HAP-1 (cell line): ENCODE results near the gene ZNF41.
A peak's percentile ranks its signal among the peaks of the same experiment; 100 is the strongest.
"Not testable (repeated sequence)": the region's sequence is repeated elsewhere in the genome, so short reads cannot be mapped to it uniquely, and the experiment has no call there.

ENCODE experiments used
- DNase-seq, 2 experiments: peaks; one replicate each; pipeline ENCODE4 v3.0.0-alpha.2; 2016 to 2020; ENCODE audit warnings: low spot score in 2 of 2
- H3K27me3 ChIP-seq: fragments of 250-450 bp; sonication (Bioruptor Pico); 2 replicates; pipeline ENCODE4 v1.5.1; 2020; ENCODE audit warnings: low read depth, mild to moderate bottlenecking, moderate library complexity
- H3K36me3 ChIP-seq: fragments of 250-450 bp; sonication (Bioruptor Pico); replicated peaks from 2 replicates; pipeline ENCODE4 v1.5.1; 2020; ENCODE audit warnings: mild to moderate bottlenecking
- H3K4me1 ChIP-seq: fragments of 250-450 bp; sonication (Bioruptor Pico); 2 replicates; pipeline ENCODE4 v1.5.1; 2020; ENCODE audit warnings: mild to moderate bottlenecking
- H3K4me3 ChIP-seq: fragments of 250-450 bp; sonication (Bioruptor Pico); 2 replicates; pipeline ENCODE4 v1.5.1; 2020; ENCODE audit warnings: mild to moderate bottlenecking, moderate library complexity
- H3K9me3 ChIP-seq: fragments of 250-450 bp; sonication (Bioruptor Pico); 2 replicates; pipeline ENCODE4 v1.5.1; 2020; ENCODE audit warnings: mild to moderate bottlenecking, moderate library complexity
- in situ Hi-C: fragments of 300-500 bp; cut with MboI; formaldehyde crosslinking; loops from 3 replicates; pipeline ENCODE4 v1.14.3; 2020; ENCODE audit warnings: low sequenced_read_pairs, inconsistent platforms, mixed read lengths

Gene ZNF41

GRCh38 chrX:47482512-47483305 lies at the start of gene ZNF41:
Gene ZNF41 (minus strand): TSS chrX:47483222. CDS start chrX:47467481, 15,741 bp downstream.
- in situ Hi-C loops, result loop anchor here (25.0 kb wide), 1 partner anchor 555 kb away; no protein-coding TSS in a partner anchor
- DNase-seq, result peak; percentile 93
- no peaks in the 10 kb centered on the region for H3K36me3 ChIP-seq

GRCh38 chrX:47530049-47530448 lies 47.0 kb upstream of the ZNF41 start:
- no peak for DNase-seq

More at GRCh38 chrX:47482512-47483305, at the start of gene ZNF41:
- Histone ChIP-seq H3K27me3 (no peaks in the 10 kb centered on the region), H3K4me1 (peaks cover 21% of the 10 kb centered on the region), H3K4me3 (peak within 1 kb of the TSS; percentile 74), H3K9me3 (no peaks in the 10 kb centered on the region)

GRCh38 chrX:47529548-47529947 lies 46.5 kb upstream of the ZNF41 start:
- Histone ChIP-seq H3K36me3 (no peaks in the 10 kb centered on the region), H3K4me1 (no peaks in the 10 kb centered on the region), H3K4me3 (no peak overlapping the region), H3K27me3 (no peaks in the 10 kb centered on the region), H3K9me3 (no peaks in the 10 kb centered on the region)
- in situ Hi-C loops, result loop anchor here (10.0 kb wide), 1 partner anchor 155 kb away; the partner anchor contains the start of gene ZNF157
- no peak for DNase-seq

More at GRCh38 chrX:47530049-47530448, 47.0 kb upstream of the ZNF41 start:
- H3K4me3 ChIP-seq, result no peak overlapping the region
- no peaks in the 10 kb centered on the region for H3K9me3 ChIP-seq
- H3K36me3 ChIP-seq, result no peaks in the 10 kb centered on the region
- H3K27me3 ChIP-seq, result no peaks in the 10 kb centered on the region
- in situ Hi-C loops, result no loop called here
- no peaks in the 10 kb centered on the region for H3K4me1 ChIP-seq

- in situ Hi-C loops, result loop anchor here (5.0 to 10.0 kb wide), 2 partner anchors 149 to 331 kb away; partner anchors contain the start of genes UBA1 and ZNF157
- Histone ChIP-seq H3K4me3 (peak overlapping the region; percentile 45), H3K27me3 (no peaks in the 10 kb centered on the region), H3K4me1 (peaks cover 7% of the 10 kb centered on the region), H3K9me3 (no peaks in the 10 kb centered on the region), H3K36me3 (no peaks in the 10 kb centered on the region)
- no peak for DNase-seq
Observed at GRCh38 chrX:47523713-47524166, 40.7 kb upstream of the ZNF41 start.

GRCh38 chrX:47523297-47523696 lies 40.3 kb upstream of the ZNF41 start:
- Histone ChIP-seq H3K36me3 (no peaks in the 10 kb centered on the region), H3K9me3 (no peaks in the 10 kb centered on the region), H3K27me3 (no peaks in the 10 kb centered on the region), H3K4me1 (peaks cover 7% of the 10 kb centered on the region), H3K4me3 (peak overlapping the region; percentile 45)
- DNase-seq, result peak; percentile 77 to 96
- in situ Hi-C loops, result loop anchor here (5.0 to 10.0 kb wide), 2 partner anchors 148 to 331 kb away; partner anchors contain the start of genes UBA1 and ZNF157

- no peaks in the 10 kb centered on the region for H3K27me3 ChIP-seq
- H3K4me3 ChIP-seq, result no peak overlapping the region
- DNase-seq, result no peak
- in situ Hi-C loops, result no loop called here
- no peaks in the 10 kb centered on the region for H3K9me3 ChIP-seq
- peaks cover 7% of the 10 kb centered on the region for H3K4me1 ChIP-seq
- no peaks in the 10 kb centered on the region for H3K36me3 ChIP-seq
Observed at GRCh38 chrX:47518144-47518543, 35.1 kb upstream of the ZNF41 start.

GRCh38 chrX:47515941-47516665 lies 33.1 kb upstream of the ZNF41 start:
- H3K36me3 ChIP-seq, result no peaks in the 10 kb centered on the region
- DNase-seq, result no peak
- peaks cover 7% of the 10 kb centered on the region for H3K4me1 ChIP-seq
- H3K4me3 ChIP-seq, result no peak overlapping the region
- no peaks in the 10 kb centered on the region for H3K27me3 ChIP-seq
- no peaks in the 10 kb centered on the region for H3K9me3 ChIP-seq
- in situ Hi-C loops, result no loop called here

GRCh38 chrX:47514533-47515235 lies 31.7 kb upstream of the ZNF41 start:
- H3K4me1 ChIP-seq, result peaks cover 7% of the 10 kb centered on the region
- H3K4me3 ChIP-seq, result no peak overlapping the region

GRCh38 chrX:47513034-47513965 lies 30.3 kb upstream of the ZNF41 start:
- H3K4me1 ChIP-seq, H3K27me3 ChIP-seq, in situ Hi-C loops, H3K9me3 ChIP-seq, H3K36me3 ChIP-seq: not testable (repeated sequence)
- DNase-seq, result peak in 1 of 2 experiments; percentile 53
- H3K4me3 ChIP-seq, result peak overlapping the region; percentile 30

More at GRCh38 chrX:47514533-47515235, 31.7 kb upstream of the ZNF41 start:
- no peak for DNase-seq
- in situ Hi-C loops, result no loop called here
- Histone ChIP-seq H3K9me3 (no peaks in the 10 kb centered on the region), H3K36me3 (no peaks in the 10 kb centered on the region), H3K27me3 (no peaks in the 10 kb centered on the region)

GRCh38 chrX:47512383-47512782 lies 29.4 kb upstream of the ZNF41 start:
- H3K36me3 ChIP-seq, H3K27me3 ChIP-seq, H3K9me3 ChIP-seq, DNase-seq, in situ Hi-C loops, H3K4me1 ChIP-seq: not testable (repeated sequence)
- H3K4me3 ChIP-seq, result peak overlapping the region; percentile 30

GRCh38 chrX:47507153-47507867 lies 24.3 kb upstream of the ZNF41 start:
- H3K4me1 ChIP-seq, result no peaks in the 10 kb centered on the region
- H3K9me3 ChIP-seq, result no peaks in the 10 kb centered on the region
- no peak overlapping the region for H3K4me3 ChIP-seq
- no peaks in the 10 kb centered on the region for H3K27me3 ChIP-seq
- in situ Hi-C loops, result no loop called here
- no peak for DNase-seq
- H3K36me3 ChIP-seq, result no peaks in the 10 kb centered on the region

GRCh38 chrX:47503151-47503550 lies 20.1 kb upstream of the ZNF41 start:
- DNase-seq, result no peak
- H3K36me3 ChIP-seq, result no peaks in the 10 kb centered on the region
- H3K9me3 ChIP-seq, result no peaks in the 10 kb centered on the region
- no peaks in the 10 kb centered on the region for H3K27me3 ChIP-seq
- no peak overlapping the region for H3K4me3 ChIP-seq
- H3K4me1 ChIP-seq, result 0 out of 2 replicates have a peak, but pooled peaks cover 4% of the 10 kb centered on the region
- in situ Hi-C loops, result no loop called here
